ENCODE measurements around the gene APRT. TPM values are rescaled to one million over a fixed set of nuclear protein-coding genes. Genes with fewer than 3 reads are reported as not detected.

Gene APRT
- total and polyA plus RNA-seq, 2 donors = 28.8 to 167 TPM

- no peak overlapping the region for H3K27ac ChIP-seq (ENCODE audit: low read depth)
- no peaks in the 10 kb centered on the region for H3K36me3 ChIP-seq (ENCODE audit: insufficient read depth)
- H3K4me3 ChIP-seq (ENCODE audit: low read depth, low read length) = no peak overlapping the region
- 93% methylated on average over 33 of the region's 33 CpGs for WGBS
- DNase-seq (ENCODE audit: extremely low spot score) = no peak
- no peaks in the 10 kb centered on the region for H3K4me1 ChIP-seq (ENCODE audit: insufficient read depth)
Measured at GRCh38 chr16:88850531-88851199, 38.9 kb upstream of the APRT start.

- 88% methylated on average over 21 of the region's 21 CpGs for WGBS
- Histone ChIP-seq H3K4me3 (ENCODE audit: low read depth, low read length) (no peak overlapping the region), H3K36me3 (ENCODE audit: insufficient read depth) (no peaks in the 10 kb centered on the region), H3K4me1 (ENCODE audit: insufficient read depth) (no peaks in the 10 kb centered on the region), H3K27ac (ENCODE audit: low read depth) (no peak overlapping the region)
- DNase-seq (ENCODE audit: extremely low spot score) = no peak
Measured at GRCh38 chr16:88848557-88848956, 36.8 kb upstream of the APRT start.

GRCh38 chr16:88847654-88848053 lies 35.9 kb upstream of the APRT start:
- WGBS = 90% methylated on average over 18 of the region's 18 CpGs

GRCh38 chr16:88846088-88846487 lies 34.4 kb upstream of the APRT start:
- Histone ChIP-seq H3K36me3 (ENCODE audit: insufficient read depth) (no peaks in the 10 kb centered on the region), H3K4me3 (ENCODE audit: low read depth, low read length) (no peak overlapping the region), H3K27ac (ENCODE audit: low read depth) (no peak overlapping the region), H3K4me1 (ENCODE audit: insufficient read depth) (no peaks in the 10 kb centered on the region)
- 94% methylated on average over 9 of the region's 9 CpGs for WGBS
- DNase-seq (ENCODE audit: extremely low spot score) = no peak

More at GRCh38 chr16:88847654-88848053, 35.9 kb upstream of the APRT start:
- Histone ChIP-seq H3K36me3 (ENCODE audit: insufficient read depth) (no peaks in the 10 kb centered on the region), H3K4me3 (ENCODE audit: low read depth, low read length) (no peak overlapping the region), H3K27ac (ENCODE audit: low read depth) (no peak overlapping the region), H3K4me1 (ENCODE audit: insufficient read depth) (no peaks in the 10 kb centered on the region)
- DNase-seq (ENCODE audit: extremely low spot score) = no peak

GRCh38 chr16:88844419-88845036 lies 32.8 kb upstream of the APRT start:
- Histone ChIP-seq H3K36me3 (ENCODE audit: insufficient read depth) (no peaks in the 10 kb centered on the region), H3K27ac (ENCODE audit: low read depth) (no peak overlapping the region)
- WGBS = 58% methylated on average over 11 of the region's 11 CpGs

GRCh38 chr16:88843256-88843655 lies 31.5 kb upstream of the APRT start:
- no peak overlapping the region for H3K27ac ChIP-seq (ENCODE audit: low read depth)
- H3K4me1 ChIP-seq (ENCODE audit: insufficient read depth) = no peaks in the 10 kb centered on the region
- WGBS = 90% methylated on average over 20 of the region's 20 CpGs
- H3K36me3 ChIP-seq (ENCODE audit: insufficient read depth) = peaks cover 4% of the 10 kb centered on the region
- DNase-seq (ENCODE audit: extremely low spot score) = no peak
- H3K4me3 ChIP-seq (ENCODE audit: low read depth, low read length) = no peak overlapping the region

More at GRCh38 chr16:88844419-88845036, 32.8 kb upstream of the APRT start:
- DNase-seq (ENCODE audit: extremely low spot score) = no peak
- Histone ChIP-seq H3K4me1 (ENCODE audit: insufficient read depth) (no peaks in the 10 kb centered on the region), H3K4me3 (ENCODE audit: low read depth, low read length) (no peak overlapping the region)

- H3K4me1 ChIP-seq (ENCODE audit: insufficient read depth) = no peaks in the 10 kb centered on the region
- WGBS = 95% methylated on average over 25 of the region's 25 CpGs
- no peak for DNase-seq (ENCODE audit: extremely low spot score)
- peaks cover 4% of the 10 kb centered on the region for H3K36me3 ChIP-seq (ENCODE audit: insufficient read depth)
- H3K27ac ChIP-seq (ENCODE audit: low read depth) = no peak overlapping the region
- no peak overlapping the region for H3K4me3 ChIP-seq (ENCODE audit: low read depth, low read length)
Measured at GRCh38 chr16:88842806-88843205, 31.1 kb upstream of the APRT start.

GRCh38 chr16:88842308-88842756 lies 30.6 kb upstream of the APRT start:
- H3K4me1 ChIP-seq (ENCODE audit: insufficient read depth) = no peaks in the 10 kb centered on the region
- DNase-seq (ENCODE audit: extremely low spot score) = no peak
- WGBS = 82% methylated on average over 15 of the region's 15 CpGs
- no peak overlapping the region for H3K27ac ChIP-seq (ENCODE audit: low read depth)
- no peak overlapping the region for H3K4me3 ChIP-seq (ENCODE audit: low read depth, low read length)
- H3K36me3 ChIP-seq (ENCODE audit: insufficient read depth) = peaks cover 4% of the 10 kb centered on the region

GRCh38 chr16:88841521-88842307 lies 30.0 kb upstream of the APRT start:
- Histone ChIP-seq H3K4me3 (ENCODE audit: low read depth, low read length) (no peak overlapping the region), H3K36me3 (ENCODE audit: insufficient read depth) (peaks cover 4% of the 10 kb centered on the region), H3K27ac (ENCODE audit: low read depth) (no peak overlapping the region), H3K4me1 (ENCODE audit: insufficient read depth) (no peaks in the 10 kb centered on the region)
- 92% methylated on average over 40 of the region's 40 CpGs for WGBS
- no peak for DNase-seq (ENCODE audit: extremely low spot score)

- H3K27ac ChIP-seq (ENCODE audit: low read depth) = no peak overlapping the region
- H3K4me3 ChIP-seq (ENCODE audit: low read depth, low read length) = no peak overlapping the region
- H3K36me3 ChIP-seq (ENCODE audit: insufficient read depth) = peaks cover 4% of the 10 kb centered on the region
- no peak for DNase-seq (ENCODE audit: extremely low spot score)
- no peaks in the 10 kb centered on the region for H3K4me1 ChIP-seq (ENCODE audit: insufficient read depth)
- WGBS = 94% methylated on average over 30 of the region's 30 CpGs
Measured at GRCh38 chr16:88840600-88841215, 29.0 kb upstream of the APRT start.

- Histone ChIP-seq H3K36me3 (ENCODE audit: insufficient read depth) (peaks cover 4% of the 10 kb centered on the region), H3K4me1 (ENCODE audit: insufficient read depth) (no peaks in the 10 kb centered on the region), H3K27ac (ENCODE audit: low read depth) (no peak overlapping the region), H3K4me3 (ENCODE audit: low read depth, low read length) (no peak overlapping the region)
- 95% methylated on average over 24 of the region's 24 CpGs for WGBS
- DNase-seq (ENCODE audit: extremely low spot score) = no peak
Measured at GRCh38 chr16:88839745-88840599, 28.2 kb upstream of the APRT start.

- no peak overlapping the region for H3K27ac ChIP-seq (ENCODE audit: low read depth)
- H3K4me1 ChIP-seq (ENCODE audit: insufficient read depth) = no peaks in the 10 kb centered on the region
- WGBS = 91% methylated on average over 39 of the region's 39 CpGs
- H3K4me3 ChIP-seq (ENCODE audit: low read depth, low read length) = no peak overlapping the region
- no peak for DNase-seq (ENCODE audit: extremely low spot score)
- H3K36me3 ChIP-seq (ENCODE audit: insufficient read depth) = peaks cover 4% of the 10 kb centered on the region
Measured at GRCh38 chr16:88839026-88839529, 27.4 kb upstream of the APRT start.

GRCh38 chr16:88838566-88838965 lies 26.8 kb upstream of the APRT start:
- peaks cover 4% of the 10 kb centered on the region for H3K36me3 ChIP-seq (ENCODE audit: insufficient read depth)
- WGBS = 90% methylated on average over 19 of the region's 19 CpGs
- H3K4me3 ChIP-seq (ENCODE audit: low read depth, low read length) = no peak overlapping the region
- DNase-seq (ENCODE audit: extremely low spot score) = no peak
- H3K4me1 ChIP-seq (ENCODE audit: insufficient read depth) = no peaks in the 10 kb centered on the region
- no peak overlapping the region for H3K27ac ChIP-seq (ENCODE audit: low read depth)
